ENCODE data around the gene ATP8B3.

The ATP8B3 gene

GRCh38 chr19:1839658-1840540, 27.8 kb upstream of the ATP8B3 start:
- no peak for DNase-seq (ENCODE audit: low read depth)
- no peak for TF ChIP-seq CTCF (conservative IDR thresholded peaks at IDR 0.05; ENCODE audit: low read depth, low read length)
- no peak overlapping the region for H3K4me3 ChIP-seq (ENCODE audit: low read length)

- peak; percentile 97 for TF ChIP-seq CTCF (conservative IDR thresholded peaks at IDR 0.05; ENCODE audit: low read depth, low read length)
- no peak for DNase-seq (ENCODE audit: low read depth)
- H3K4me3 ChIP-seq (ENCODE audit: low read length), result no peak overlapping the region
These were observed 25.6 kb upstream of the ATP8B3 start for GRCh38 chr19:1837625-1838105.

- no peak overlapping the region for H3K4me3 ChIP-seq (ENCODE audit: low read length)
- no peak for DNase-seq (ENCODE audit: low read depth)
- TF ChIP-seq CTCF (conservative IDR thresholded peaks at IDR 0.05; ENCODE audit: low read depth, low read length), result no peak
These were observed 25.1 kb upstream of the ATP8B3 start for GRCh38 chr19:1837222-1837565.

GRCh38 chr19:1836458-1837221, 24.6 kb upstream of the ATP8B3 start:
- H3K4me3 ChIP-seq (ENCODE audit: low read length), result no peak overlapping the region
- TF ChIP-seq CTCF (conservative IDR thresholded peaks at IDR 0.05; ENCODE audit: low read depth, low read length), result no peak

GRCh38 chr19:1833540-1833939, 21.5 kb upstream of the ATP8B3 start:
- TF ChIP-seq CTCF (conservative IDR thresholded peaks at IDR 0.05; ENCODE audit: low read depth, low read length), result no peak
- no peak for DNase-seq (ENCODE audit: low read depth)
- H3K4me3 ChIP-seq (ENCODE audit: low read length), result no peak overlapping the region

More at GRCh38 chr19:1836458-1837221, 24.6 kb upstream of the ATP8B3 start:
- no peak for DNase-seq (ENCODE audit: low read depth)

- no peak for TF ChIP-seq CTCF (conservative IDR thresholded peaks at IDR 0.05; ENCODE audit: low read depth, low read length)
- no peak overlapping the region for H3K4me3 ChIP-seq (ENCODE audit: low read length)
- DNase-seq (ENCODE audit: low read depth), result no peak
These were observed 20.1 kb upstream of the ATP8B3 start for GRCh38 chr19:1832046-1832663.
